HG03196 (cell line): ENCODE data around the gene NACC1.

Experiments used
- ATAC-seq: cut with Tn5 transposase; IDR thresholded peaks from one replicate; pipeline ENCODE4 v1.9.1; 2021; ENCODE audit not compliant: unreplicated experiment

The NACC1 gene

DNA sequence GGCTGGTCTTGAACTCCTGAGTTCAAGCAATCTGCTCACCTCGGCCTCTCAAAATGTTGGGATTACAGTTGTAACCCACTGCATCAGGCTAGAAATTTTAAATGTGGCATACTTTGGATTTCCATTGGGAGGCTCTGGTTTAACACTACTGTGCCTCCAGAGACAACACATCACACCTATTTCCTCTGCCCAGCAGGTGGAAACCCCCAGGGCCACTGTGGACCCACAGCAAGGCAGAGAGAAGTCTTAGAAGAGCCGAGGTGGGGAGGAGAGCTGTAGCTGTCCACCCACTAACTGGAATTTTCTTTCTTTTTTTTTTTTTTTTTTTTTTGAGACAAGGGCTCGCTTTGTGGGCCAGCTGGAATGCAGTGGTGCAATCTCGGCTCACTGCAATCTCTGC, 71.5 kb downstream of the NACC1 start:
- no peak for ATAC-seq
